HG02981 (cell line): ENCODE results near the gene TLN1.

Experiments
- ATAC-seq: cut with Tn5 transposase; IDR thresholded peaks from one replicate; pipeline ENCODE4 v1.9.1; 2021; ENCODE audit warnings: mild to moderate bottlenecking, moderate library complexity; ENCODE audit not compliant: unreplicated experiment

Gene TLN1

GRCh38 chr9:35753466-35753865 lies 21.5 kb upstream of the TLN1 start:
- ATAC-seq, result no peak

- no peak for ATAC-seq
Measured at GRCh38 chr9:35750256-35750531, 18.2 kb upstream of the TLN1 start.

GRCh38 chr9:35749515-35750255 lies 17.7 kb upstream of the TLN1 start:
- ATAC-seq, result peak; percentile 26

- ATAC-seq, result peak; percentile 71
Measured at GRCh38 chr9:35748858-35749514, 17.0 kb upstream of the TLN1 start, which contains the start of the genes GBA2 and RGP1. Gene GBA2, minus strand, starts transcription at chr9:35749228. Its CDS starts 524 bp downstream, at chr9:35748704. Gene RGP1, plus strand, starts transcription at chr9:35749287. Its CDS starts 469 bp downstream, at chr9:35749756.

- peak; percentile 7 for ATAC-seq
Measured at GRCh38 chr9:35748242-35748857, 16.4 kb upstream of the TLN1 start.

- ATAC-seq, result no peak
Measured at GRCh38 chr9:35746583-35746982, 14.6 kb upstream of the TLN1 start.

GRCh38 chr9:35745569-35745968 lies 13.6 kb upstream of the TLN1 start:
- ATAC-seq, result no peak

GRCh38 chr9:35743880-35744518 lies 12.0 kb upstream of the TLN1 start:
- no peak for ATAC-seq

GRCh38 chr9:35743452-35743851 lies 11.5 kb upstream of the TLN1 start:
- no peak for ATAC-seq

- no peak for ATAC-seq
Measured at GRCh38 chr9:35741740-35742139, 9.7 kb upstream of the TLN1 start.

GRCh38 chr9:35740243-35740642 lies 8.2 kb upstream of the TLN1 start:
- no peak for ATAC-seq

- no peak for ATAC-seq
Measured at GRCh38 chr9:35738924-35739323, 6.9 kb upstream of the TLN1 start.

- no peak for ATAC-seq
Measured at GRCh38 chr9:35738186-35738585, 6.2 kb upstream of the TLN1 start.

- ATAC-seq, result no peak
Measured at GRCh38 chr9:35737143-35737542, 5.1 kb upstream of the TLN1 start.

GRCh38 chr9:35736201-35736633 lies 4.2 kb upstream of the TLN1 start:
- no peak for ATAC-seq

- no peak for ATAC-seq
Measured at GRCh38 chr9:35734096-35734495, 2.1 kb upstream of the TLN1 start.

GRCh38 chr9:35732800-35733541 lies 976 bp upstream of the TLN1 start:
- ATAC-seq, result no peak

- no peak for ATAC-seq
Measured at GRCh38 chr9:35731415-35732184, 395 bp downstream of the TLN1 start.

GRCh38 chr9:35730486-35730854 lies 1.5 kb downstream of the TLN1 start:
- no peak for ATAC-seq
